DMS114 treated with DMSO at 0.1 percent for 48 hours (cell line): ENCODE measurements around the gene OTOL1.
"Not testable (repeated sequence)": the region's sequence is repeated elsewhere in the genome, so short reads cannot be mapped to it uniquely, and the experiment has no call there.

ENCODE experiments used
- DNase-seq: peaks from one replicate; lab custom pipeline; 2025; ENCODE audit not compliant: unreplicated experiment; lab: John Stamatoyannopoulos, UW

Gene OTOL1

GRCh38 chr3:161496508-161496907 lies at the start of gene OTOL1:
Gene OTOL1 (plus strand): TSS chr3:161496808. CDS start chr3:161496808, 0 bp downstream.
- DNase-seq: no peak

- DNase-seq: no peak
Observed at GRCh38 chr3:161449785-161450184, 46.8 kb upstream of the OTOL1 start.

- no peak for DNase-seq
Observed at GRCh38 chr3:161452179-161452578, 44.4 kb upstream of the OTOL1 start.

- DNase-seq: no peak
Observed at GRCh38 chr3:161454615-161455014, 42.0 kb upstream of the OTOL1 start.

- no peak for DNase-seq
Observed at GRCh38 chr3:161455962-161456361, 40.6 kb upstream of the OTOL1 start.

- DNase-seq: no peak
Observed at GRCh38 chr3:161462138-161462537, 34.5 kb upstream of the OTOL1 start.

- no peak for DNase-seq
Observed at GRCh38 chr3:161471211-161471610, 25.4 kb upstream of the OTOL1 start.

GRCh38 chr3:161474139-161474538 lies 22.5 kb upstream of the OTOL1 start:
- DNase-seq: no peak

- no peak for DNase-seq
Observed at GRCh38 chr3:161474741-161475140, 21.9 kb upstream of the OTOL1 start.

- DNase-seq: no peak
Observed at GRCh38 chr3:161475206-161475605, 21.4 kb upstream of the OTOL1 start.

- DNase-seq: no peak
Observed at GRCh38 chr3:161475905-161476304, 20.7 kb upstream of the OTOL1 start.

- no peak for DNase-seq
Observed at GRCh38 chr3:161484226-161484625, 12.4 kb upstream of the OTOL1 start.

GRCh38 chr3:161488284-161488683 lies 8.3 kb upstream of the OTOL1 start:
- DNase-seq: not testable (repeated sequence)

- no peak for DNase-seq
Observed at GRCh38 chr3:161489395-161489794, 7.2 kb upstream of the OTOL1 start.

- not testable (repeated sequence) for DNase-seq
Observed at GRCh38 chr3:161490845-161491244, 5.8 kb upstream of the OTOL1 start.

- no peak for DNase-seq
Observed at GRCh38 chr3:161498259-161498921, 1.8 kb downstream of the OTOL1 start.

GRCh38 chr3:161500068-161500796 lies 3.6 kb downstream of the OTOL1 start:
- DNase-seq: no peak

GRCh38 chr3:161503271-161503670 lies 6.7 kb downstream of the OTOL1 start:
- DNase-seq: no peak

- no peak for DNase-seq
Observed at GRCh38 chr3:161508852-161509477, 12.4 kb downstream of the OTOL1 start.

- DNase-seq: no peak
Observed at GRCh38 chr3:161510510-161511260, 14.1 kb downstream of the OTOL1 start.

GRCh38 chr3:161523916-161524315 lies 27.3 kb downstream of the OTOL1 start:
- DNase-seq: no peak
